Measurements from ENCODE around the gene FAM9C.
"Not testable (repeated sequence)": the region's sequence is repeated elsewhere in the genome, so short reads cannot be mapped to it uniquely, and the experiment has no call there.

Gene FAM9C

DNA sequence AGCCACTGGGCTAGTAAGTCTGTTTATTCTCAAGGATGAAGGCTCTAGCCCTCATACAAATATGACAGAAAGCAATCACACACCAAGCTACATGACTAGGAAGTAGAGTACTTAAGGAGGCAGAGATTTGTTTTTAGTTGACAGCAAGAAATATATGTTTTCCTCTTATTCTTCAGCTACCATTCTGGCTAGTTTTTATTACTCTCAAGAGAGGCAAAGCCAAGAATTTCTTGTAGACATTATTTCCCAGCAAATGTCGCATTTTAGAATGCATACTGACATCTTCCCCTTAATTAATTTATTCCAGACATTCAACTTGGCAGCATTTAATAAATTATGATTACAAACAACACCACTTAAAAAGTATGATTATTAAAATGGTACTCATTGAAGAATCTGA, 23.4 kb upstream of the FAM9C start:
- Histone ChIP-seq H3K27ac (no peak overlapping the region), H4K20me1 (ENCODE audit: insufficient read depth) (no peaks in the 10 kb centered on the region), H3K9ac (no peak overlapping the region), H3K4me1 (ENCODE audit: low read depth, poor library complexity, severe bottlenecking) (no peaks in the 10 kb centered on the region), H3K36me3 (ENCODE audit: insufficient read depth) (no peaks in the 10 kb centered on the region), H2AFZ (ENCODE audit: low read depth) (no peak overlapping the region), H3K27me3 (ENCODE audit: insufficient read depth, low read depth) (no peaks in the 10 kb centered on the region), H3K4me3 (IDR thresholded peaks at IDR 0.05; ENCODE audit: insufficient read depth, low read depth, low read length) (no peak overlapping the region), H3K79me2 (ENCODE audit: insufficient read depth, low read depth) (no peaks in the 10 kb centered on the region), H3K4me2 (no peak overlapping the region)
- TF ChIP-seq CTCF (conservative IDR thresholded peaks at IDR 0.05; ENCODE audit: low read depth, low read length) = no peak

GRCh38 chrX:13066391-13066790, 22.0 kb upstream of the FAM9C start:
- H4K20me1 ChIP-seq (ENCODE audit: insufficient read depth) = no peaks in the 10 kb centered on the region
- no peak overlapping the region for H3K4me3 ChIP-seq (IDR thresholded peaks at IDR 0.05; ENCODE audit: insufficient read depth, low read depth, low read length)
- no peak overlapping the region for H3K27ac ChIP-seq
- no peak overlapping the region for H2AFZ ChIP-seq (ENCODE audit: low read depth)
- no peak overlapping the region for H3K4me2 ChIP-seq
- no peaks in the 10 kb centered on the region for H3K27me3 ChIP-seq (ENCODE audit: insufficient read depth, low read depth)
- TF ChIP-seq CTCF (conservative IDR thresholded peaks at IDR 0.05; ENCODE audit: low read depth, low read length) = no peak
- H3K4me1 ChIP-seq (ENCODE audit: low read depth, poor library complexity, severe bottlenecking) = no peaks in the 10 kb centered on the region
- no peak overlapping the region for H3K9ac ChIP-seq
- no peaks in the 10 kb centered on the region for H3K79me2 ChIP-seq (ENCODE audit: insufficient read depth, low read depth)
- no peaks in the 10 kb centered on the region for H3K36me3 ChIP-seq (ENCODE audit: insufficient read depth)

GRCh38 chrX:13064599-13065143, 20.3 kb upstream of the FAM9C start:
- no peak for TF ChIP-seq CTCF (conservative IDR thresholded peaks at IDR 0.05; ENCODE audit: low read depth, low read length)
- H2AFZ ChIP-seq (ENCODE audit: low read depth) = no peak overlapping the region
- no peak overlapping the region for H3K9ac ChIP-seq
- no peak overlapping the region for H3K27ac ChIP-seq
- no peak overlapping the region for H3K4me2 ChIP-seq
- no peaks in the 10 kb centered on the region for H3K36me3 ChIP-seq (ENCODE audit: insufficient read depth)
- H4K20me1 ChIP-seq (ENCODE audit: insufficient read depth) = no peaks in the 10 kb centered on the region
- H3K79me2 ChIP-seq (ENCODE audit: insufficient read depth, low read depth) = no peaks in the 10 kb centered on the region
- H3K27me3 ChIP-seq (ENCODE audit: insufficient read depth, low read depth) = no peaks in the 10 kb centered on the region
- no peaks in the 10 kb centered on the region for H3K4me1 ChIP-seq (ENCODE audit: low read depth, poor library complexity, severe bottlenecking)
- H3K4me3 ChIP-seq (IDR thresholded peaks at IDR 0.05; ENCODE audit: insufficient read depth, low read depth, low read length) = no peak overlapping the region

DNA sequence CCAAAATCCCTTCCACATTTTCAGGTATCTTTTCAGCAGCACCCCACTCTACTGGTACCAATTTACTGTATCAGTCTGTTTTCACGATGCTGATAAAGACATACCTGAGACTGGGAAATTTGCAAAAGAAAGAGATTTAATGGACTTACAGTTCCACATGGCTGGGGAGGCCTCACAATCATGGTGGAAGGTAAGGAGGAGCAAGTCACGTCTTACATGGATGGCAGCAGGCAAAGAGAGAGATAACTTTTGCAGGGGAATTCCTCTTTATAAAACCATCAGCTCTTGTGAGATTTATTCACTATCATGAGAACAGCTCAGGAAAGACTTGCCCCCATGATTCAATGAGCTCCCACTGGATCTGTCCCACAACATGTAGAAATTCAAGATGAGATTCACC, 18.7 kb upstream of the FAM9C start:
- H3K27me3 ChIP-seq (ENCODE audit: insufficient read depth, low read depth); H3K9ac ChIP-seq; H3K27ac ChIP-seq; H3K4me3 ChIP-seq (IDR thresholded peaks at IDR 0.05; ENCODE audit: insufficient read depth, low read depth, low read length); H2AFZ ChIP-seq (ENCODE audit: low read depth); H3K79me2 ChIP-seq (ENCODE audit: insufficient read depth, low read depth); H3K4me2 ChIP-seq; H3K36me3 ChIP-seq (ENCODE audit: insufficient read depth); H3K4me1 ChIP-seq (ENCODE audit: low read depth, poor library complexity, severe bottlenecking); H4K20me1 ChIP-seq (ENCODE audit: insufficient read depth): not testable (repeated sequence)

DNA sequence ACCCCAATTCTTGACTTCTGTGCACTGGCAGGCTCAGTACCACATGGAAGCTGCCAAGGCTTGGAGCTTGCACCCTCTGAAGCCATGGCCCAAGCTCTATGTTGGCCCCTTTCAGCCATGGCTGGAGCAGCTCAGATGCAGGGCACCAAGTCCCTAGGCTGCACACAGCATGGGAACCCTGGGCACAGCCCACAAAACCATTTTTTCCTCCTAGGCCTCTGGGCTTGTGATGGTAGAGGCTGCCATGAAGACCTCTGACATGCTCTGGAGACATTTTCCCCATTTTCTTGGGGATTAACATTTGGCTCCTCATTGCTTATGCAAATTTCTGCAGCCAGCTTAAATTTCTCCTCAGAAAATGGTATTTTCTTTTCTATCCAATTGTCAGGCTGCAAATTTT, 17.9 kb upstream of the FAM9C start:
- H3K79me2 ChIP-seq (ENCODE audit: insufficient read depth, low read depth); H3K36me3 ChIP-seq (ENCODE audit: insufficient read depth); H4K20me1 ChIP-seq (ENCODE audit: insufficient read depth); H3K27me3 ChIP-seq (ENCODE audit: insufficient read depth, low read depth); H3K27ac ChIP-seq; H3K4me1 ChIP-seq (ENCODE audit: low read depth, poor library complexity, severe bottlenecking); H2AFZ ChIP-seq (ENCODE audit: low read depth); H3K4me2 ChIP-seq; H3K4me3 ChIP-seq (IDR thresholded peaks at IDR 0.05; ENCODE audit: insufficient read depth, low read depth, low read length); H3K9ac ChIP-seq: not testable (repeated sequence)

- not testable (repeated sequence) for H2AFZ ChIP-seq (ENCODE audit: low read depth); H3K27me3 ChIP-seq (ENCODE audit: insufficient read depth, low read depth); H3K4me3 ChIP-seq (IDR thresholded peaks at IDR 0.05; ENCODE audit: insufficient read depth, low read depth, low read length); H3K36me3 ChIP-seq (ENCODE audit: insufficient read depth); H4K20me1 ChIP-seq (ENCODE audit: insufficient read depth); H3K27ac ChIP-seq; H3K9ac ChIP-seq; H3K4me2 ChIP-seq; H3K4me1 ChIP-seq (ENCODE audit: low read depth, poor library complexity, severe bottlenecking); H3K79me2 ChIP-seq (ENCODE audit: insufficient read depth, low read depth)
Observed at GRCh38 chrX:13061215-13061708, 16.8 kb upstream of the FAM9C start.

Measured in KMS-11 (cell line).